ENCODE measurements around the gene AUNIP.

- TF ChIP-seq ZNF274 (IDR thresholded peaks at IDR 0.05; ENCODE audit: low read depth, low read length) (no peak), SUZ12 (IDR thresholded peaks at IDR 0.05; ENCODE audit: extremely low read depth, insufficient read depth, insufficient read length) (no peak), YY1 (IDR thresholded peaks at IDR 0.05; ENCODE audit: insufficient read depth, insufficient read length) (no peak)
Measured at GRCh38 chr1:25870614-25871013, 11.4 kb upstream of the AUNIP start.
